Stimulated activated CD4-positive, alpha-beta T cell treated with anti-CD3 and anti-CD28 coated beads, Interleukin-12 subunit alpha, Interleukin-12 subunit beta, amount 100 ng/mL, for 4 hours (primary cell): ENCODE measurements around the gene VPS13A.

Experiments
- DNase-seq: peaks from one replicate; pipeline ENCODE4 v3.0.0-alpha.2; 2020

The VPS13A gene

GRCh38 chr9:77177143-77177893 is at the start of gene VPS13A:
Gene VPS13A (plus strand): TSS chr9:77177534. CDS start chr9:77177705, 171 bp downstream.
- peak; percentile 90 for DNase-seq

GRCh38 chr9:77128125-77128789 is 49.1 kb upstream of the VPS13A start:
- no peak for DNase-seq

GRCh38 chr9:77131399-77131798 is 45.9 kb upstream of the VPS13A start:
- no peak for DNase-seq

GRCh38 chr9:77133011-77133410 is 44.3 kb upstream of the VPS13A start:
- DNase-seq, result no peak

- DNase-seq, result no peak
Observed at GRCh38 chr9:77142366-77142765, 35.0 kb upstream of the VPS13A start.

- no peak for DNase-seq
Observed at GRCh38 chr9:77149879-77150278, 27.5 kb upstream of the VPS13A start.

- no peak for DNase-seq
Observed at GRCh38 chr9:77152289-77152688, 25.0 kb upstream of the VPS13A start.

GRCh38 chr9:77156646-77157371 is 20.5 kb upstream of the VPS13A start:
- no peak for DNase-seq

- DNase-seq, result no peak
Observed at GRCh38 chr9:77158772-77159513, 18.4 kb upstream of the VPS13A start.

GRCh38 chr9:77161191-77161590 is 16.1 kb upstream of the VPS13A start:
- DNase-seq, result no peak

- no peak for DNase-seq
Observed at GRCh38 chr9:77161966-77162365, 15.4 kb upstream of the VPS13A start.

GRCh38 chr9:77162366-77162765 is 15.0 kb upstream of the VPS13A start:
- no peak for DNase-seq

- no peak for DNase-seq
Observed at GRCh38 chr9:77163884-77164283, 13.4 kb upstream of the VPS13A start.

GRCh38 chr9:77166193-77166592 is 11.1 kb upstream of the VPS13A start:
- DNase-seq, result no peak

GRCh38 chr9:77170991-77171699 is 6.2 kb upstream of the VPS13A start:
- DNase-seq, result no peak

GRCh38 chr9:77175151-77175550 is 2.2 kb upstream of the VPS13A start:
- DNase-seq, result no peak

GRCh38 chr9:77176106-77176505 is 1.2 kb upstream of the VPS13A start:
- DNase-seq, result no peak

- no peak for DNase-seq
Observed at GRCh38 chr9:77176686-77177142, 620 bp upstream of the VPS13A start.

- DNase-seq, result peak; percentile 42
Observed at GRCh38 chr9:77177894-77178794, 810 bp downstream of the VPS13A start.

- no peak for DNase-seq
Observed at GRCh38 chr9:77180056-77180455, 2.7 kb downstream of the VPS13A start.

- DNase-seq, result no peak
Observed at GRCh38 chr9:77183581-77183980, 6.2 kb downstream of the VPS13A start.
